Measurements from ENCODE around the gene SERPINE1.

DNA sequence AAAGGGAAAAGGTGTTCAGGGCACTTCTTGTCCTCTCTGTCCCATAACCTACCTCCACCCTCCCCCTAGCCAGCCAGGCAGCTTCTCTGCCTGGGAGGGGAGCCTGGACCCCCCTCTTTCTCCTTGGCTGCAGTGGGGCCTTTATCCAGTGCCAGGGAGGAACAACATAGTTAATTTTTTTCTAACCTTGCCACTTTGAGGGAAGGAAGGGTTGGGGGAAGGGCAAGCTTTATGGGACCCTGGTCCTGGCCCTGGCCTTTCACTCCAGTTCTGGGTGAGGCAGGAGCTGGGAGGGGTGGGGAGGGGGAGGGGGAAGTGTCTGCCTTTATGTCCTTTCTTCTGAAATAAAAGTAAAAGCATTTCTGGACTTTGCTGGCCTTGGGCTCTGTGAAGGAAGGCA lies 34.0 kb downstream of the SERPINE1 start:
- TF ChIP-seq CTCF (IDR thresholded peaks at IDR 0.05; ENCODE audit: low read depth, low read length) (no peak), POLR2A (IDR thresholded peaks at IDR 0.05; ENCODE audit: extremely low read depth, insufficient read length) (no peak), MYC (IDR thresholded peaks at IDR 0.05; ENCODE audit: low read depth, low read length) (no peak)
- TF ChIP-seq, protein P1, sequence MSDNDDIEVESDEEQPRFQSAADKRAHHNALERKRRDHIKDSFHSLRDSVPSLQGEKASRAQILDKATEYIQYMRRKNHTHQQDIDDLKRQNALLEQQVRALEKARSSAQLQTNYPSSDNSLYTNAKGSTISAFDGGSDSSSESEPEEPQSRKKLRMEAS (IDR thresholded peaks at IDR 0.05; ENCODE audit: low read depth, low read length) = no peak
